ENCODE data around the gene COL1A1.
A peak's percentile ranks its signal among the peaks of the same experiment; 100 is the strongest.

The COL1A1 gene

GRCh38 chr17:50213026-50214022 lies 11.9 kb upstream of the COL1A1 start:
- no peak for DNase-seq

DNA sequence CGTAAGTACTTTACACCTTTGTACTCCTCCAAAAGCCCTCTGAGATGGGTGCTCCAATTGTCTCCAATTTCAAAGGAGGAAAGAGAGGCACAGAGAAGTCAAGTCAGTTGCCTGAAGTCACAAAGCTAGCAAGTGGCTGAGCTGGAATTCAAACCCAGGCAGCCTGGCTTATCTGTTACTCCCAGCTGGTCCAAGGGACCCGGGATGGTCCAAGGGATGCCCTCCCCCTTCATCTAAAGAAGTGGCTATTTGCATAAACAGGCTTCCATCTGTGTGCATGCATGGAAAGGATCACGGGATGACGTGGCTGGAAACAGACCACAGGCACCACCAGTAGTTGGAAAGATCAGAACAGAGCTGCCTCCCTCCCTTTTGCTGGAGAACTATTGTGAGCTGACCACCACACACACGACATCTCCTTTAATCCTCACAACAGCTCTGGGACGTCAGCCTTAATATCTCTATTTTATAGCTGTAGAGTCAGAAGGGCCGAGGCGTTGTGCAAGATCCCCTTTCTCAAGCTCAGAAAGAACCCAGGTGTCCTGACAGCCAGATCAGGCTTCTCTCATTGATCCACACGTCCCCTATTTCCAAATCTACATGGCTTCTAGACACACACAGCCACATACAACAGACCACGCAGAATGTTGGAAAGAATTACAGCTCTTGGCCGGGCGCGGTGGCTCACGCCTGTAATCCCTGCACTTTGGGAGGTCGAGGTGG lies 10.9 kb upstream of the COL1A1 start:
- no peak for DNase-seq

GRCh38 chr17:50211249-50212120 lies 10.1 kb upstream of the COL1A1 start:
- DNase-seq: no peak

DNA sequence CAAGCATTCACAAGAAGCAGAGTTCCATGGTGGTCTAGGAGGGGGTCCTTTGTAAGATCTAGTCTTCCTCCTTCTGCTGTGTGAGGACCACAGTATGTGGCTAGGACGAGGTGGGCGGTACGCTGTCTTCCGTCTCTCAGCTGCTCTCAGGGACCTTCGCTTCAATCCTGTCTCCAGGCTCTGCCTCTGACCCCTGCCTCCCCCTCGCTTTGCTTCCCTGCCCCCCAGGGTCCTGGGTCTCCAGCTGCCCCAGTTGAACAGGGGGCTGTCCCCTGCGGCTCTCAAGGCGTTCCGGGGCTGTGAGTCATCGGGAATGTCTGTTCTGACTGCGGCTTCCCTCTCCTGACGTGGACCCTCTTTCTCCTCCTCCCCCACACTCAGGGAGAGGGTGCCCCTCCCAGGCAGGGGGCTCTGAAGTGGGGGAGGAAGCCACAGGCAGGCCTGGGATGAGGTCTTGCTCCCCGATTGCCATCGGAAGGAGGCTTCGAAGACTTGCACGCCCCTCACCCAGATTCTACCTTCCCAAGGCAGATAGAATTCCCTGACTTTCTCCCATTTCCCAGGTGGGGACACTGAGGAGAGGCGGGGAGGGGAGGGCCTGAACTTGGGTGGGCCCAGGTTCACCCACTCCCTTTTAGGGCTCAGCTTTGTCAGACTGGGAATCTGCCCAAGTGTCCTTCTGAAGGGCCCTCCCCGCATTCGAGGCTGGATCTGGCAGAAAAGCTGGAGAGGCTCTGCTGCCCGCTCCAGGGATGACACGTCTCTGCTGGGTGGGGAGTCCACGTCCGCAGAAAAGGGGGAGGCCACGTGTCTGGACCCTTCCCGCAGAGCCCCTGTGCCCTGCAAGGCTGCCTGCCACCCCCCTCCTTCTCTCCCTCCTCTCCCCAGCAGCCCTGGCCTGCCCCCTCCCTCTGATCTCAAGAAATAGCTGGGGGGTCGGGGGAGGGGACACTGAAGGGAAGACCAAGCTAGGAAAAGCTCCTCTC lies 9.1 kb upstream of the COL1A1 start:
- no peak for DNase-seq

DNA sequence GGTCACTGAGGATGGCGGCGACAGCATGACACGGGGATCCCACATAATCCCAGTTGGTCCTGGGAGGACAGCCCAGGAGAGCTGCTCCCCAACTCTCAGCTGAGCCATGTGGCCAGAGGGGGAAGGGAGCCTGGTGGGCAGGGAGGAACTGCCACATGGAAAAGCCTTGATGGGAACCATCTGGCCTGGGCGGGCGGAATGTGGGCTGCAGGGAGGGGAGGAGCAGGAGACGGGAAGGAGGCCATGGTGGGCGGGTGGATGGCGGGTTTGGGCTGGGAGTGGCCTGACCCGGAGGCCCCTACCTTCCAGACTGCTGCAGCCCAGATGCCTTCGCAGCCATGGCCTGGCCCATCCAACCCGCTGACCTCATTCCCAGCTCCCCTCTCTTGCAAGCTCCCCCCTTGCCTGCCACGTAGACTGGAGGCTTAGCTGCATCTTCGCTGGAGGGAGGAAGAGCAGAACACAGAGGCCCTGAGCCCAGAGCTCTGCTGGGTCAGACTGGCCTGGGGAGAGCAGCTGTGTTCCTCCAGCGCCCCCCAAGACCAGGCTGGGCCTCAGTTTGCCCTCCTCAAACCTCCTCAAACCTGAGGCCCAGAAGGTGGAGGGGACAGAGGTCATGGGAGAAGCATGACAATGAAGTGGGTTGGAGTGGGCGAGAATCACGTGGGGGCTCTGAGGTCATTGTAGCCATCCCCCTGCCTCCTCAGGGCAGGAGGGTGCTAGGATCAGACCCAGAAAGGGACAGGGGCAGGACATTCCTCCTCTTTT lies 8.2 kb upstream of the COL1A1 start:
- DNase-seq: no peak

DNA sequence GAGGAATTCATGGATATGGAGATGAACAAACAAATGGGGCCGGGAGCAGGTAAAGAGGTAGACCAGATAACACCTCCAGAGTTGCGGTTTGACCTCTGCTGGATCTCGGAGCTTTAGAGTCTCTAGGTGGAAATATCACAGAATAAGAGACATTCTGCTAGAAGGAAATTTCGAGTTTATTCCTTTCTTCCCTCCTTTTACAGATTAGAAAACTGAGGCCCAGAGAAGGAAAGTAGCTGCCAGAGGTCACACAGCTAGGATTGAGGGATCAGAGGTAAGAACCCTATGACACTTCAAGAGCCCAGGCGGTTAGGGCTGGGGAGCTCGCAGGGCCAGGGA lies 7.7 kb upstream of the COL1A1 start:
- no peak for DNase-seq

DNA sequence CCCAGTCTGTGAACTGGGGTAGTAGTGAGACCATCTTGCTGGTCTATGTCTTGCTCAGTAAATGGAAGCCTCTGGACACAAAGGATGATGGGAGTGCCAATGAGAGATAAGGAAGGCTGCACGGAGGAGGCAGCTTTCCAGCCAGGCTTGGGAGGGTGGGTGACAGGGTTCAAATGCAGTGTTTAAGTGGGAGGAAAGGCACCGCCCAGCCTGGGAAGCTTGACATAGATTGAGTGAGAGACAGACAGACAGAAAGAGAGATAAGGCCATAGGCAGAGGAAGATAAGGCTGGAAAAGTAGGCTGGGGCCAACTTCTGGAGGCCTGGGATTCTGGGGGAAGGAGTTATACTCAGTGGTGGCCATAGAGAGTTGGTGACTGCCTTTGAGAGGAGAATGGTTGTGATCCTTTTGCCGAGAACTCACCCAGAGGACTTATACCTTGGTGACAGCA lies 7.2 kb upstream of the COL1A1 start:
- no peak for DNase-seq

- DNase-seq: no peak
Measured at GRCh38 chr17:50207792-50208567, 6.5 kb upstream of the COL1A1 start.

DNA sequence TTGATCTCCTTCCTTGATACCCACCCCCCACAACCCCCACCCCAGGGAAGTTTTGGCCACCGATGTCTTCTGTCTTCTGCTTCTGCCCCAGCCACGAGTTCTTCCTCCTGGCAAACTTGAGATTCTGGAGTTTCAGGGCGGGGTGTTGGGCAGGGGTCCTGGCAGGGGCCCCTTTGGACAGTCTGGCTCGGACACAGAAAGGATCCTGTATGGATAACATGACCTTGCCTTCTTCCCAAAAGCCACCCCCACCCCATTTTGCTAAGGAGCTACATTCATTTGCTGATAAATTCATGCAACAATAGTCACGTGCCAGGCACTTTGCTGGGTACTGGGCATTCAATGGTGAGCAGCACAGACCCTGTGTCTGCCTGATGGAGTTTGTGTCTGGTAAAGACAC lies 5.9 kb upstream of the COL1A1 start:
- DNase-seq: no peak

GRCh38 chr17:50206604-50207293 lies 5.3 kb upstream of the COL1A1 start:
- DNase-seq: peak in 1 of 2 experiments; percentile 4

- DNase-seq: no peak
Measured at GRCh38 chr17:50205963-50206505, 4.6 kb upstream of the COL1A1 start.

- no peak for DNase-seq
Measured at GRCh38 chr17:50205111-50205962, 3.9 kb upstream of the COL1A1 start.

- no peak for DNase-seq
Measured at GRCh38 chr17:50204431-50204830, 3.0 kb upstream of the COL1A1 start.

GRCh38 chr17:50203604-50204345 lies 2.3 kb upstream of the COL1A1 start:
- no peak for DNase-seq

- no peak for DNase-seq
Measured at GRCh38 chr17:50203086-50203485, 1.7 kb upstream of the COL1A1 start.

- peak; percentile 73 to 75 for DNase-seq
Measured at GRCh38 chr17:50200457-50201275, 765 bp downstream of the COL1A1 start.

Measured in NCI-H2081 (cell line).